Renal cortical epithelial cell (primary cell): ENCODE results near the gene PDXK. TPM values are rescaled to one million over a fixed set of nuclear protein-coding genes. Genes with fewer than 3 reads are reported as not detected.
"Not testable (repeated sequence)": the region's sequence is repeated elsewhere in the genome, so short reads cannot be mapped to it uniquely, and the experiment has no call there.

ENCODE experiments used
- DNase-seq: peaks from one replicate; pipeline ENCODE4 v3.0.0-alpha.2; 2011; ENCODE audit warnings: low read depth
- total RNA-seq: library from RNA; depleted of rRNA; stranded (reverse); fragments of >200 nt; gene quantifications from 2 replicates; pipeline ENCODE4 v1.2.3, GENCODE V29; 2014

Gene PDXK
- total RNA-seq, 1 donor from 2014 or later, result 390 TPM

DNA sequence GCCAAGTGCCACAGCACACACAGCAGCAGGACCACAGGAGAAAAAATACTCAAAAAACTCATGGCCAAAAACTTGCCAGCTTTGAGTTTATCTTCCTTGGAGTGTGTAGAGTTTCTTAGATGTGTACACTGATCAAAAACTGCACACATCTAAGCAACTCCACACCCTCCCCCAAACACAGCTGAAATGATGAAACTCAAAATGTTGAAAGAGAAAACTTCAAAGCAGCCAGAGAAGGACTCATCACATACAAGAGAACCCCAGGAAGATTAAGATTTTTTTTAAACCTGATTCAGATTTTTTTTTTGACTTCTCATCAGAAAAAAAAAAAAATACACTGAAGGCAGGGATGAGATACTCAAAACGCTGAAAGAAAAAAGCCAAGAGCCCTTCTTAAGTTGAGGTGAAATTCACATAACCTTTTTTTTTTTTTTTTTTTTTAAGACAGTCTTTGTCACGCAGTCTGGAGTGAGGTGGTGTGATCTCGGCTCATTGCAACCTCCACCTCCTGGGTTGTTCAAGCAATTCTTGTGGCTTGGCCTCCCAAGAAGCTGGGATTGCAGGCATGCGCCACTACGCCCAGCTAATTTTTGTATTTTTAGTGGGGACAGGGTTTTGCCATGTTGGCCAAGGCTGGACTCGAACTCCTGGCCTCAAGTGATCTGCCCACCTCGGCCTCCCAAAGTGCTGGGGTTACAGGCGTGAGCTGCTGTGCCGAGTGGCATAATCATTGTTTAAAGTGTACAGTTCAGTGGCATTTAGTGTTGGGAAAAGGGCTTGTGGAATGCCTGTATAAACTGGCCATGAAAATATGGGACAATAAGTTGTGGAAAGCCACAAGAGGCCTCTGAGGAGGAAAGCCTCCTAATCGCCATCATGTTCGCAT is 20.9 kb upstream of the PDXK start:
- DNase-seq, result peak; percentile 52

DNA sequence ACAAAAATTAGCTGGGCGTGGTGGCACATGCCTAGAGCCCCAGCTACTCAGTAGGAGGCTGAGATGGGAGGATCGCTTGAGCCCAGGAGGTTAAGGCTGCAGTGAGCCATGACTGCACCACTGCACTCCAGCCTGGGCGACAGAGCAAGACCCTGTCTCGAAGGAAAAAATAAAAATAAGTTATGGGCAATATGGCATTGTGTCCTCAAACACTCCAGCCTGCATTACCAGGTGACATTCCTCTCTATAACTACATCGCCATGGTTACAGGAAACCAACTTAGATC is 19.5 kb upstream of the PDXK start:
- not testable (repeated sequence) for DNase-seq

DNA sequence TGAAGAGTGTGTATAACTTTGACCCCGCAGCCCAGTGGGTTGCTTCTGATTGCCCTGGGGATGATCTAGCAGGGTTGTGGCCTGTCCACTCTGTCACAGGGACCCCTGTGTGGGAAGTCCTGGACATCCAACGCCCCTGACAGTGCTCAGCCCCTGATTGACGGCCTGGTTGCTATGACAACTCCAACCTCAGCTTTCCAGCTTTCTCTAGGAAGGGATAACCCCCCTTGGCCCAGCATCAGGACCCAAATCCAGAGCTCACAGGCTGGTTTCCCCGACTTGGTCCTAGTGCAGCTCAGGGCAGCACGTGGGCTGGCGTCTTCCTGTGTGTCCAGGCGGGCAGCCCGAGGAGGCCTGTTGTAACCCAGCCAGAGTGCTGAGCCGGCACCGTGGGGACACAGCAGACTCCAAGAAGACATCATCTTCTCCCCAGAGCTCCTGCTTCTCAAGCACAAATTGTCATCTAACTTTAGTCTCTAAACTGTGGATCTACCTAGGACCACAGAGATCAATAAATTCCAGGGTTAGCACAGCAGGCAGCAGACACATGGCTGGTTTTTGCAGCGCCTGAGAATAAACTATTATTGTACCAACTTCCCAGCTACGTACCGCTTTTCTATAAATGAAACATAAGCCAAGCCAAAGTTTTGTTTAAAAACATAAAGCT is 18.9 kb upstream of the PDXK start:
- DNase-seq, result no peak

DNA sequence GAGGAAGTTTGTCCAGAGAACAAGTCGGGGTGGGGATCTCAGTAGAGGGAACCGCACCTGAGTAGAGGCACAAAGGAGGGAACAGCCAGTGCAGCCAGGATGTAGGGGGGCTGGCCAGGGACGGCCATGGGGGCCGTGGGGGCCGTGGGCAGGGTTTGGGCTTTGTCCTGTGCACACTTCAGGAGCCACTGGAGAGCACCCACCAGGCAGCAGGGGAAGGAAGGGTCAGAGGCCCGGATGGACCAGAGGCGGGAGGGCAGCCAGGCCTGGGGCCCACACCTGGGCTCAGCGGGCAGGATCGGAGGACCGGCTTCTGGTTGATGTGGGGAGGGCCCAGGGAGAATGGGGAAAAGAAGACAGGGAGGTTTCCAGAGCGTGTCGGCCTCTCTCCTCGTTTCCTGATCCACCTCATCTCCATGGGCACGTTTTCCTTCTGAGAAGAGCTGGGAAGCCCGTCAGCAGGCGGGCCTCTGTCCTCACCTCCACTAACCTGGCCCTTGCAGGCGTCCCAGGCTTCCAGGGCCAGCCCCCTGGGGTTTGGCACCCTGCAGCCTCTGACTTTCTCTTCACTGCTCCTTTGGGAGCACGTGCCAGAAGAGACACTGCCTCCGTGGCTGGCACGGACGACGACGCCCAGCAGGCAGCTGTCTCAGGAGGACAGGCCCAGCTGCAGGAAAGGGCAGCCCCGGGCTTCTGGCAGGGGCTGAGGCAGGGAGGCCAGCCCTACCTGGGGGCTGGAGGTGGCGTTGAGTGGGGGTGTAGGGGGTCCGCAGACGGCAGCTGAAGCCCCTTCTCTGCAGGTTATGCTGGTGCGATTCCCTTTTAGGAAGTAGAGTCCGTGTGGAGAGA is 16.8 kb upstream of the PDXK start:
- DNase-seq, result no peak

DNA sequence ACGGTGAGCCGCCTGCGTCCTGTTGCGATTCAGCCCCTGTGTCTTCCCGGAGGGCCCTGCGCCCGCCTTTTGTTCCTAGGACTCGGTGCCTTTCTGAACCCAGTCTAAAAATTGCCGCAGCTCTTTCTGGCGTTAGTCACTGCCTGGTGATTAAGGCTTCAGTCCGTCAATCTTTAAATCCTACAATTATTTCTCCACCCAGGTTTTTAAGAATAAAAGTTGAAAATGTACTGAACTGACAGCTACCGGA is 16.2 kb upstream of the PDXK start:
- DNase-seq, result no peak

DNA sequence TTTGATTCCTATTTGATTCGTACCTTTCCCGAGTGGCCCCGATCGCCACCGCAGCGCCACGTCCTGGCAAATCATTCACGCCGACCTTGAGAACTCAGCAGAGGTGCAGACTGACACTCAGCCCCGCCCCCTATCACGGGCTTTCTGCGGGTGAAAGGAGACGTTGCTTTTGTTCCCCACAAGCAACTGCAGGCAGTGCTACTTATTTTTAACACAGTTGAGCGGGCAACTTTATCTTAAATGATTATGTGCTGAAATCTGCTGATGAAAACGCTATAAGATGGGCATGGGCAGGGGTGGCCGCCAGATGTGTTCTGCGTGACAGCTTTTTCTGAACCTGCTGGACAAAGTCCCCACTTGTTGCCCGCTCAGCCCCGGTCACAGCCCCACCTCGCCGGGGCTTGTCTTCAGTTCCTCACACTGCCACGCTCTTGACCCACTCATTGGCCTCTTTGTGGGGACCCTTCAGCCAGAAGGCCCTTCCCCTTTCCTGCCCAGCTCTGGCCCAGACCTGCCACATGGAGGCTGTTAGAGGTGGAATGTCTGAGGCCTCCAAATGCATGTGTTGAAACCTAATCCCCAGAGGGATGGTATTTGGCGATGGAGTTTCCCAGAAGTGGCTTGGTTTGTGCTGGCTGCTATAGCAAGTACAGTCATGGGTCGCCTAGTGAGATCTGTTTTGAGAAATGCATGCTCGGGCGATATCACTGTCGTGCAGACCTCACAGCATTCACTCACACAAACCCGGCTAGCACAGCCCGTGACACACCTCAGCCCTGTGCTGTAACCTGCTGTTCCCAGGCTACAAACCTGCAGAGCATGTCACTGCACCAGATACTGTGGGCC is 15.7 kb upstream of the PDXK start:
- peak; percentile 58 for DNase-seq

DNA sequence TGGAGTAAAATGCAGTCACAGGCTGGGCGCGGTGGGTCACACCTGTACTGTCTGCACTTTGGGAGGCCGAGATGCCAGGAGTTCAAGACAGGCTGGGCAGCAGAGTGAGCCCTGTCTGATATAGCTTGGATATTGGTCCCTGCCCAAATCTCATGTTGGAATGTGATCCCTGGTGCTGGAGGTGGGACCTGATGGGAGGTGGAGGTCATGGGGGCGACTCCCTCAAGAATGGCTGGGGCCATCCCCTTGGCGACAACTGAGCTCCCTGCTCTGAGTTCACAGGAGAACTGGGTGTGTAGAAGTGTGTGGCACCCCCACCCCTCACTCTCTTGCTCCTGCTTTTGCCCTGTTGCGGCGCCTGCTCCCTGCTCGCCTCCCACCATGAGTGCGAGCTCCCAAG is 11.5 kb upstream of the PDXK start:
- no peak for DNase-seq

DNA sequence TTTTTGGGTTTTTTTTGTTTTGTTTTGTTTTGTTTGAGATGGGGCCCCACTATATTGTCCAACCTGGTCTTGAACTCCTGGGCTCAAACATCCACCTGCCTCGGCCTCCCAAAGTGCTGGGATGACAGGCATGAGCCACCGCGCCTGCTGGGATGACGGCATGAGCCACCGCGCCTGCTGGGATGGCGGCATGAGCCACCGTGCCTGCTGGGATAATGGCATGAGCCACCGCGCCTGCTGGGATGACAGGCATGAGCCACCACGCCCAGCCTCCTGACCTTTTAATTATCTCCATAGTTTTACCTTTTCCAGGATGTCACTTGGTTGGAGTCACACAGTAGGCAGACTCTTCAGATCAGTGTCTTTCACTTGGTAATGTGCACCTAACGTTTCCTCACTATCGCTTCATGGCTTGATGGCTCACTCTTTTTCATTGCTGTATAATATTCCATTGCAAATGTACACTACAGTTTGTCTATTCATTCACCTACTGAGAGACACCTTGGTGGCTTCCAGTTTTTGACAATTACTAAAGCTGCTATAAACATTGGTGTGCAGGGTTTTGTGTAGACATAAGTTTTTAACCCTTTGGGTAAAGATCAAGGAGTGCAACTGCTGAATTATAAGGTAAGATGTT is 10.1 kb upstream of the PDXK start:
- DNase-seq, result no peak

DNA sequence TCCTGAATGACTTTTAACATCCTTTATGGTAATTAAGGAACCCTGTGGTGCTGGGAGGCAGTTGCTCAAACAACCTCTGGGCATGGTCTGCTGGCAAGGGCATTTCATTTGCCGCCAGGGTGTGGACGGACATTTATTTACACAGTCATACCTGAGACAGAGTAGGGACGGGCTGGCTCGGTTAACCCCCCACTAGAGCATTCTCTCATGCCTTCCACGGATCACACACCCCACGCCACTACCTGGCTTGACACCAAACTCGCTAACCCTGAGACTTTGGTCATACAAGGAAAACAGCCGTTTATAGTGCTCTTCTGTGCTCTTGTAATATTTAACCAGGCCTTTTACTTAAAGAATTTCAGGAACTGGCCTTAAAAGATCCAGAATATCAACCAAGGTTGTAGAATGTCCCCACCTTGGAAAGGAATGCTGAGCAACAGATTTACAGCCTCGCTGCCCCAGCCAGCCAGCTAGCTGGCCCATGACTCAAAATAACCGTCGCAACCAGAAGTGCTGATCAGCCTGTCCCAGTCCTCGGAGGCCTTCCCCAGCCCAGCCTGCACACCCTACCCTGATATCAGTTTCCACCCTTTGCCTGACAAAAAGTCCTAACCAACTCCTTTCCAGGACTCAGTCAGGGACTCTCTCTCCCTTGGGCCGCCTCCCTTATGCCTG is 6.5 kb upstream of the PDXK start:
- peak; percentile 99 for DNase-seq

DNA sequence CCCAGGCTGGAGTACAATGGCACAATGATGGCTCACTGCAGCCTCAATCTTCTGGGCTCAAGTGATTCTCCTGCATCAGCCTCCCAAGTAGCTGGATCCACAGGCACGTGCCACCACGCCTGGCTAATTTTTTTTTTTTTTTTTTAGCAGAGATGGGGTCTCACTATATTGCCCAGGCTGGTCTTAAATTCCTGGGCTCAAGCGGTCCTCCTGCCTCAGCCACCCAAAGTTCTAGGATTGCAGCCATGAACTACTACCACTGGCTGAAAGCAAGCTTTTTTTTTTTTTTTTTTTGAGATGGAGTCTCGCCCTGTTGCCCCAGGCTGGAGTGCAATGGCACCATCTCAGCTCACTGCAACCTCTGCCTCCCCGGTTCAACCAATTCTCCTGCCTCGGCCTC is 5.8 kb upstream of the PDXK start:
- not testable (repeated sequence) for DNase-seq

DNA sequence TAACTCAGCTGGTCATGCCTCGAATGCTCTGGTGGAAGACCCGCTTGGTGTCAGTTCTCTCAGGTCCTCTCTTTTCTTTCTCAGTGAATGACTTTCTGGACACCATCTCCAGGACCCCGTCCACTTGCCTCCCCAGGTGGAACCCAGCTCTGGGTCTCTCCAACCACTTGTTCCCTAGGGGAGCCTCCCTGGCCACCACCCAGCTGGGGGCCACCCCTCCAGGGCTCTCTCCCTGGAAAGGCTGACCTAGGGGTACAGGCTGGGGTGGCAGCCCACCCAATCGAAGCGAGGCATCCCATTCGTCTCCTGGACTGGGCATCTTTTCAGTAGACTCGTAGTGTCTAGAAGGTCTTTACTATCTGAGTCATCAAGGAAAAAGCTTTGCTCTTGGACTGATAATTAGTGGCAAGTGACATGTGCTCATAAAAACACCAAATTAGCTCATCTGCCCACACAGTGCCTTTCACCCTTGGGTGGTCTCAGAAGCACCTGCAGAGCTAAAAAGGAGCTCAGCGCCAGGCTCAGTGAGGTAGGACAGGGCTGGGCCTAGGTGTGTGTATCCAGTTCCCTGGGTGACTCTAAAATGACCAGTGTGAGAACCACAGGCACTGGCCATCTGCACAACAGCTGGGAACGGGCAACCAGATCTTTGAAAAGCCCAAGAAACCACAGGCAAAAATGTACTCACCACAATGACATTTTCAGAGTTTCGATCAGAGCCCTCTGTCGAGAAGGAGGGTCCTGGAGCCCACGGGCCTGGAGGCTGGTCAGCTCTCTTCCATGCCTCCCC is 2.4 kb upstream of the PDXK start:
- DNase-seq, result no peak

DNA sequence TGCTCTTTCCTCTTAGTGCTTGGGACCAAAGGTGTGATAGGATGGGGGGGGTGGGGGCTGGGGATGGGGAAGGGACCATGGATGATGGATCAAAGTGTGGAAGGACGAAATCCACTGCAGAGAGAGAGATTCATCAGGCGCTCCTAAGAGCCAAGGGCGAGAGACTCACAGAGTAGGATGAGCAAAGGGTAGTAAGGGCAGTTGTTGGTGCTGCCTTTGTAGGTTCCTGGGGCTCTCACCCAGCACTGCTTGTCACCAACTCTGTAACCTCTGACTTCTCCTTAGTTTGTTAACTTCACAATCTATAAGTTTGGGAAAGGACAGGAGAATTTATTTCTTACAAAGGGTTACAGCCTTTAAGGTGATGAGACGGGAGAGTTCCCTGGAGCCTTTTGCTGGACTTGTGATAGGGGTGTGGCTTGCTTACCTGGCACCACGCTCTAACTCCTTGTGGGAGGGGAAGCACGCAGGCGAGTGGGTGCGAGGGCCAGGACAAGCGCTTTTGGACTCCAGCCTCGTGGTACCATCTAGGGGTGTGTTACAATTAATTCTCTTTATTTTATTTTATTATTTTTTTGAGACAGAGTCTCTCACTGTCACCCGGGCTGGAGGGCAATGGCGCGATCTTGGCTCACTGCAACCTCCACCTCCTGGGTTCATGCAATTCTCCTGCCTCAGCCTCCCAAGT is 1.6 kb upstream of the PDXK start:
- DNase-seq, result no peak

DNA sequence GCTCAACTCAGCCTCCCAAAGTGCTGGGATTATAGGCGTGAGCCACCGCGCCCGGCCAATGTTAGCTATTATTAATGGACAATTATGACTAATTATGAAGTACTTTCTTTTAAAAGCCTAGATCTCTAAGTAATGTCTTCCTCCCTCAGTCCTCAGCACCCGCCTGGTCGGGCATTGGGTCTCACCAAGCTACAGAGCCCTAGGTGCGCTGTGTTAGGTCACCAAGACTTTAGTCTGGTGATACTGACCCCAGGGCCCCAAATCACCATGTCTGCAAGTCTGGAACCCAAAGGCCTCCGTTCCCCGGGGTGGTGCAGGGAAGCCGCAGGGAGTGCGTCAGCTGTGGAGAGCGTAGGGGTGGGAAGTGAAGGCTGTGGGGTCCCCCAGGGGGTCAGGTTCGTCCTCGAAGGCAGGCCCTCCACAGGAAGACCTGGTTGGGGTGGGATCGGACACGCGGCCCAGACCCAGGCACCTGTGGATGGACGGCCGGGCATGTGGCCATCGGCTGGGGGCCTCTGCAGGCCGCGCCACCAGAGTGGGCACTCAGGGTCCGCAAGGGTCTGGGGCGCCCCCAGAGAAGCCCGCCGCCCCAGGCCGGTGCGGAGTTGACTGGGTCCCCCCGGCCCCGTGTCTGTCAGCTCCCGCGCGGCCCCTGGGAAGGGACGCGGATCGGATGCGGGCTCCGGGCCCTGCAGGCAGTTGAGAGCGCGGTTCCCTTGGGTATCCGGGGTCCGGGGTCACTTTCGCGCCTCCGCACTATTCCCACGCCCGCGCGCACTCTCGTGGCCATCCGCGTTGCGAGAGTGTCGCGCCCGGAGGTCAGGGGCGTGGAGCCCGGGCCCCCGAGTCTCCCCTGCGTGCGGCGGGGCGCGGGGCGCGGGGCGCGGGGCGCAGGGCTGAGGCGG is 710 bp upstream of the PDXK start:
- DNase-seq, result no peak

DNA sequence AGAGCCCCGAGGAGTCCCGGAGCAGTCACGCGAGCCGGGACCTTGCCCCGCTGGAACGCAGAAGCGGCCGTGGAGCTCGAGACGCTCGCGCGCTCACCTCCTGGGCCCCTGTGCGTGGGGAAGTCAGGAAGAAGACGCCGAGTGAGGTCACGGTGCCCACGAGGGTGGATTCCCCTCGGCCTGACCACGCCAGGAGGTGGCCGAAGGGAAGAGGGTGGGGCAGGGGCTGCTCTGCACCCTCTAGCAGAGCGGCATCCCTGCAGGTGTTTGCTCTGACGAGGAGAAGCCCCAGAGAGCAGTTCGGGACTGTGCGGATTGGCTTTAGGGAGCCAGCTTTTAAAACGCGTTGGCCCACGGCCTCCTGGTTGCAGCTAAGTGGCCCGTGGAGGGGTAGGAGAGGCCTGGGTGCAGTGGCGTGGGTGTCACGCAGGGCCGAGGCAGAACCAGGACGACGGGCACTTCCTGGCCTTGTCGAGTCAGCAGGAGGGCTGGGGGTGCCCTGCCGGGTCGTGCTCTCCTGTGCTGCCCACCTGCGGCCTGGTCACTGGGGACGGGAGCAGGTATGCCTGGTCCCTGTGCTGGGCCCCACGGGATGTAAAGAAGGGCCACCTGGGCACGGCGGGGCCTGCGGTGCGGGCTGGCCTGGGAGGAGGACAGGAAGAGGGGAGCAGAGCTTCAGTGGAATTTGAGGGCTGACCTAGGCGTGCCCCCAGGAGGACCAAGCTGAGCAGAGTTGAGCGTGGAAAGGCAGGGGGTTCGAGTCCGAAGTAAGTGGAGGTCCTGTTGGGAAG is 1.0 kb downstream of the PDXK start:
- no peak for DNase-seq

DNA sequence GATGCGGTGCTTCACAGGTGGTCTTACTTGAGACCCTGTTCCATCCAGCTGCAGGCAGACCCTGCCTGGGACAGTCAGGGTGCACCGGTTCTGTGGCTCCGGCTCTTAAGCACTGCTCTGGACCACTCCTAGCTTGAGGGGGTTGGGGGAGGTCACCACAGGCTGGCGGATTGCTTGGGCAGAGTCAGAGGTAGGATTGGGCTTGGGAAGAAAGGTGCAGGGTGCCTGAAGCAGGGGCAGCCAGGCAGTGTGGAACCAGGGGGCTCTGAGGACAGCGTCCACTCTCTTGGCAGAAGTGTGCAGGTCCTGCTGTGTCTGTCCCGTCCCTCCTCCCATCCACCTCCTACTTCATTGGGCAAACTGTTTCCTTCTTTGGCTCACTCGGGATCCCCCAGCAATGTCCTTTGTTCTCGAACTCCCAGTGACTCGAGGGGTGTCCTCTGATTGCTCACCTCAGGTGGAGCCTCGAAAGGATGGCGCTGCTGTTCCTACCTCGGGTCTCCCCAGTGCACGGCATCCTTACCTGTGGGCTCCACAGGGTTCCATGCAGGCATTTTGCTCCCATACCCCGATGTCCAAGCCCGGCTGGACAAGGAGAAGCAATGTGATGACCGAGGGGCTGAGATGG is 1.7 kb downstream of the PDXK start:
- DNase-seq, result no peak

DNA sequence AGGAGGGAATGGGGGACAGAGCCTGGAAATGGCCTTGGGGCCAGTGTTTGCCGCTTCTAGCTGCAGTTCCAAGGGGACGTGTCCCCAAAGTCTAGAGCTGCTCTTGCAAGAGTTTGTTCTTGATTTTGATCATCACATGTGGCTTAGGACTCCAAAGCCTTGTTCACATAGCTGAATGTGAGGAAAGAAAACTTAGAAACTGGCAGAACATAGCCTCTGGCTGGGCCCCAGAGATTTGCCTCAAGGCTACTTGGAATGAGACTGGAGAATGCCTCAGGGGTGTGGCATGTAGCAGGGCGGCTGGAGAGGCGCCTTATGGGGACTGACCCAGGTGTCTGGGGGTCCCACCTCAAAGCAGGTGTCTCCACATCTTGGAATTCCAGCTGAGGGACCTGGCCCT is 2.3 kb downstream of the PDXK start:
- no peak for DNase-seq

DNA sequence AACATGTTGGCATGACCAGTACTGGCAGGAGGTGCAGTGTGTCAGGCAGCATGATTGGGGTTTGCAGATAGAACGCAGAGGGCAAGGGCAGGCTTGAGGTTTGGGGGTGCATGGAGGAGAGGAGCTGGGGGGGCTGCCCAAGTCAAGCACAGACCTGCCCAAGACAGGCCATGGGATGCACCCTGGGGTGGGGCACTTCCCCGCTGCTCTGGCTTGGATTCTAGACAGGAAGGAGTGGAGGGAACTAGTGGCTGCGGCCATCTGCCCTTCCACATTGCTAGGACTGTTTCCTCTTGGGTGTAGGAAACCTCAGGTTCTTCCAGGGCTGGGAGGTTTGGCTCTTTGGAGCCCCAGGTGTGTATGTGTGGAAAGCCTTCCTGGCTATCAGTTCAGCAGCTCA is 3.0 kb downstream of the PDXK start:
- no peak for DNase-seq
